Cardiac muscle cell (in vitro differentiated cells and primary cell): ENCODE data around the gene PRSS48. TPM values are rescaled to one million over a fixed set of nuclear protein-coding genes. Genes with fewer than 3 reads are reported as not detected.
"Not testable (repeated sequence)": the region's sequence is repeated elsewhere in the genome, so short reads cannot be mapped to it uniquely, and the experiment has no call there.

Experiments
- DNase-seq, 2 donors: peaks; one replicate each; pipeline versions ENCODE4 v3.0.0 to v3.0.0-alpha.2; 2010 to 2017; ENCODE audit warnings: low read depth in 1 of 2, low spot score in 1 of 2
- H3K27ac ChIP-seq: fragments of 200-600 bp; sonication (generic); 2 replicates; pipeline ENCODE4 v1.5.1; 2016
- H3K27me3 ChIP-seq: fragments of 200-600 bp; sonication (generic); 2 replicates; pipeline ENCODE4 v1.6.0; 2016; ENCODE audit warnings: control low read depth
- H3K36me3 ChIP-seq: fragments of 200-600 bp; sonication (generic); 2 replicates; pipeline ENCODE4 v1.5.1; 2016; ENCODE audit warnings: control low read depth
- H3K4me1 ChIP-seq: fragments of 200-600 bp; sonication (generic); 2 replicates; pipeline ENCODE4 v1.8.1; 2017; ENCODE audit warnings: low read depth, mild to moderate bottlenecking, mixed run types
- H3K4me3 ChIP-seq: fragments of 200-600 bp; sonication (generic); 2 replicates; pipeline ENCODE4 v1.5.1; 2016; ENCODE audit warnings: mild to moderate bottlenecking
- H3K9me3 ChIP-seq: fragments of 200-600 bp; sonication (generic); 2 replicates; pipeline ENCODE4 v1.5.1; 2017; ENCODE audit warnings: low read depth, mild to moderate bottlenecking, control low read depth
- CTCF ChIP-seq: IDR thresholded peaks from 2 replicates; pipeline ENCODE4 v1.5.1; 2012; ENCODE audit warnings: low read depth, mild to moderate bottlenecking, low read length
- polyA plus RNA-seq: library from polyadenylated mRNA; unstranded; fragments of >200 nt; fragmentation: Nextera tagmentation; extraction: Ambion mirVana; gene quantifications from 2 replicates; pipeline ENCODE4 v1.2.1, GENCODE V29; 2016
- total RNA-seq: library from RNA; depleted of rRNA; stranded (reverse); fragments of >200 nt; gene quantifications from 2 replicates; pipeline ENCODE4 v1.2.3, GENCODE V29; 2016

PRSS48 gene
- total and polyA plus RNA-seq, 2 experiments from 2014 or later = not detected

DNA sequence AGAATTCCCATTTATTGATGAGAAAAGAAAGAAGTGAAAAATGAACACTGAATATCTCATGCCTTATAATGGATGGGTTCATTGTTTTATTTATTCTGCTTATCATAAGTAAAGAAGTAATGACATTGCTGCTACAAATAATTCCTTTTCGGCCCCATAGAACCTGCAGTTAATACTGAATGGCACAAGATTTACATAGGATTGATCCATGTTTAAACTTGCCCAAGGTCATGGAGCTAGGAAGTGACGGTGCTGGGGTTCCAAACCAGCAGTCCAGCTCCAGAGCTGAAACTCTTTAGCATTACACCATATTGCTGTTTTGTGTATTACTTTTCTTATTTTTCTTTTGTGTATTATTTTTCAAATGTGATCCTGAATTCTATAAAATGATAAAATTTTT lies 30.2 kb upstream of the PRSS48 start:
- H3K36me3 ChIP-seq = no peaks in the 10 kb centered on the region
- DNase-seq = no peak
- H3K27ac ChIP-seq = no peak overlapping the region
- H3K9me3 ChIP-seq = no peaks in the 10 kb centered on the region
- H3K4me3 ChIP-seq = no peak overlapping the region
- peaks cover 5% of the 10 kb centered on the region for H3K4me1 ChIP-seq
- no peaks in the 10 kb centered on the region for H3K27me3 ChIP-seq
- no peak for TF ChIP-seq CTCF

DNA sequence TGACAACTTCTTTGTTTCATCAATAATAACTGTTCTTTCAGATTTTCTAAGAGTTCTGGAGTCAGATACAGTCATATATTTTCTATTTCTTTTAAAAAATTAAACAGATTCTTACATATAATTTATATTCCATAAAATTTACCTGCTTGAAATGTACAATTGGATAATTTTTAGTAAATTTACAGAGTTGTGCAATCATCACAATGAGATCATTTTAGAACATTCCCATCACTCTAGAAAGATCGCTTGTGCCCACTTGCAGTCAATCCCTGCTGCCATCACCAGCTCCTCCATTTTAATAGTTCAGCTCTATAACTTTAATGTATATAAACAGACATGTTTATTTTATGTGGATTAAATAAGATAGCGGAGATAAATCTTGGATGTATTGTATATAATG lies 29.6 kb upstream of the PRSS48 start:
- no peaks in the 10 kb centered on the region for H3K36me3 ChIP-seq
- peaks cover 5% of the 10 kb centered on the region for H3K4me1 ChIP-seq
- TF ChIP-seq CTCF = no peak
- no peak overlapping the region for H3K4me3 ChIP-seq
- H3K27ac ChIP-seq = no peak overlapping the region
- no peaks in the 10 kb centered on the region for H3K27me3 ChIP-seq
- no peak for DNase-seq
- no peaks in the 10 kb centered on the region for H3K9me3 ChIP-seq

- no peak overlapping the region for H3K4me3 ChIP-seq
- H3K27me3 ChIP-seq = no peaks in the 10 kb centered on the region
- H3K27ac ChIP-seq = no peak overlapping the region
- H3K4me1 ChIP-seq = peaks cover 5% of the 10 kb centered on the region
- no peaks in the 10 kb centered on the region for H3K36me3 ChIP-seq
- TF ChIP-seq CTCF = no peak
- no peaks in the 10 kb centered on the region for H3K9me3 ChIP-seq
- DNase-seq = no peak
These were observed 28.4 kb upstream of the PRSS48 start for GRCh38 chr4:151248519-151248918.

GRCh38 chr4:151250706-151251105 lies 26.3 kb upstream of the PRSS48 start:
- no peak for TF ChIP-seq CTCF
- Histone ChIP-seq H3K27ac (no peak overlapping the region), H3K4me3 (no peak overlapping the region), H3K36me3 (no peaks in the 10 kb centered on the region), H3K27me3 (no peaks in the 10 kb centered on the region), H3K4me1 (no peaks in the 10 kb centered on the region), H3K9me3 (no peaks in the 10 kb centered on the region)
- DNase-seq = no peak

GRCh38 chr4:151251603-151252304 lies 25.2 kb upstream of the PRSS48 start:
- Histone ChIP-seq H3K27ac (no peak overlapping the region), H3K36me3 (no peaks in the 10 kb centered on the region), H3K4me3 (no peak overlapping the region), H3K4me1 (no peaks in the 10 kb centered on the region), H3K9me3 (no peaks in the 10 kb centered on the region), H3K27me3 (no peaks in the 10 kb centered on the region)
- DNase-seq = no peak
- TF ChIP-seq CTCF = no peak

DNA sequence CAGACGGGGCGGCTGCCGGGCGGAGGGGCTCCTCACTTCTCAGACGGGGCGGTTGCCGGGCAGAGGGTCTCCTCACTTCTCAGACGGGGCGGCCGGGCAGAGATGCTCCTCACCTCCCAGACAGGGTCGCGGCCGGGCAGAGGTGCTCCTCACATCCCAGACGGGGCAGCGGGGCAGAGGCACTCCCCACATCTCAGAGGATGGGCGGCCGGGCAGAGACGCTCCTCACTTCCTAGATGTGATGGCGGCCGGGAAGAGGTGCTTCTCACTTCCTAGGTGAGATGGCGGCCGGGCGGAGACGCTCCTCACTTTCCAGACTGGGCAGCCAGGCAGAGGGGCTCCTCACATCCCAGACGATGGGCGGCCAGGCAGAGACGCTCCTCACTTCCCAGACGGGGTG lies 21.7 kb upstream of the PRSS48 start:
- H3K4me1 ChIP-seq, H3K27me3 ChIP-seq, H3K9me3 ChIP-seq, H3K4me3 ChIP-seq, DNase-seq, H3K27ac ChIP-seq, H3K36me3 ChIP-seq: not testable (repeated sequence)

DNA sequence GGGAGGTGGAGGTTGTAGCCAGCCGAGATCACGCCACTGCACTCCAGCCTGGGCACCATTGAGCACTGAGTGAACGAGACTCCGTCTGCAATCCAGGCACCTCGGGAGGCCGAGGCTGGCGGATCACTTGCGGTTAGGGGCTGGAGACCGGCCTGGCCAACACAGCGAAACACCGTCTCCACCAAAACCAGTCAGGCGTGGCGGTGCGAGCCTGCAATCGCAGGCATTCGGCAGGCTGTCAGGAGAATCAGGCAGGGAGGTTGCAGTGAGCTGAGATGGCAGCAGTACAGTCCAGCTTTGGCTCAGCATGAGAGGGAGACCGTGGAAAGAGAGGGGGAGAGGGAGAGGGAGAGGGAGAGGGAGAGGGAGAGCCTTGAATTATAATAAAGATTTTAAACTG lies 21.3 kb upstream of the PRSS48 start:
- not testable (repeated sequence) for H3K36me3 ChIP-seq, H3K4me1 ChIP-seq, H3K4me3 ChIP-seq, H3K27me3 ChIP-seq, H3K9me3 ChIP-seq, DNase-seq, H3K27ac ChIP-seq
